ENCODE measurements around the gene SDR42E1. TPM values are rescaled to one million over a fixed set of nuclear protein-coding genes. Genes with fewer than 3 reads are reported as not detected.

The SDR42E1 gene
- total and polyA plus RNA-seq, 9 of the 15 experiments (the other 6 are each of a cell fraction or from before 2014, with no cell fraction given), result 0.13 to 1.3 (median 0.42) TPM

DNA sequence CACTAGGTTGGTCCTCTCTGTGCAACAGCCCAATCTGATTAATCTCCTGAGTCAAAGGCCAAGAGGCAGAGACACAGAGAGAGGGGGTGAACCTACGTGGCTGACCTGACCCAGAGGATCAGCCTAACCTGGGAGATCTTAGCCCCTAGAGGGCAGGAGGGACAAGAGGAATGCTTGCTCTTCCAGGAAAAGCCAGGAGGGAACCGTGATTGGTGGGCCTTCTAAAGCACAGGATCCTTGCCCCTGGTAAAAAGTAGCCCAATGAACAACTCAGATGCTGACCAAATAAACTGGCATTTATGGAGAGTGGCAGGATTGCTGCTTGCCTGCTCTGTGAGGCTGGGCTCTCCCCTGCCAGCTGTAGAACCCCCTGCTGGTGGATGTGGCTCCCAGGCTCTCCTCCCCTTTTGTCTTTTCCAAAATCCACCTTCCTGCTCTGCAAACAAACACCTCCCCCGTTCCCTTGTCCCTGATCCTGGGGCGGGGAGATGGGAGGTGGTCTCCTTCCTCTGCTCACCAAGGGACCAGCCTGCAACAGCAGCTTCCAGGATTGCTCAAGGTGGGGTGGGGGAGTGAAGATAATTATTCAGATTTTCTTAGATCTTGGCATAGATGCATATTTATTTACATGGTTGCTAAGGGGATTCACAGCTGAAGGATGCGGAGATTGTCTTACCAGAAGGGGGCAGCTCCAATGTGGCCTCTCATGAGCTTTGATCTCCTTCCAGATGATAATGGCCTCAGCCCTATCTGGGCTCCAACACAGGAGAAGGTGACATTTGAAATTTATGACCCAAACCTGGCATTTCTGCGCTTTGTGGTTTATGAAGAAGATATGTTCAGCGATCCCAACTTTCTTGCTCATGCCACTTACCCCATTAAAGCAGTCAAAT is 71.9 kb downstream of the SDR42E1 start (continued):
- TF ChIP-seq, protein P1, sequence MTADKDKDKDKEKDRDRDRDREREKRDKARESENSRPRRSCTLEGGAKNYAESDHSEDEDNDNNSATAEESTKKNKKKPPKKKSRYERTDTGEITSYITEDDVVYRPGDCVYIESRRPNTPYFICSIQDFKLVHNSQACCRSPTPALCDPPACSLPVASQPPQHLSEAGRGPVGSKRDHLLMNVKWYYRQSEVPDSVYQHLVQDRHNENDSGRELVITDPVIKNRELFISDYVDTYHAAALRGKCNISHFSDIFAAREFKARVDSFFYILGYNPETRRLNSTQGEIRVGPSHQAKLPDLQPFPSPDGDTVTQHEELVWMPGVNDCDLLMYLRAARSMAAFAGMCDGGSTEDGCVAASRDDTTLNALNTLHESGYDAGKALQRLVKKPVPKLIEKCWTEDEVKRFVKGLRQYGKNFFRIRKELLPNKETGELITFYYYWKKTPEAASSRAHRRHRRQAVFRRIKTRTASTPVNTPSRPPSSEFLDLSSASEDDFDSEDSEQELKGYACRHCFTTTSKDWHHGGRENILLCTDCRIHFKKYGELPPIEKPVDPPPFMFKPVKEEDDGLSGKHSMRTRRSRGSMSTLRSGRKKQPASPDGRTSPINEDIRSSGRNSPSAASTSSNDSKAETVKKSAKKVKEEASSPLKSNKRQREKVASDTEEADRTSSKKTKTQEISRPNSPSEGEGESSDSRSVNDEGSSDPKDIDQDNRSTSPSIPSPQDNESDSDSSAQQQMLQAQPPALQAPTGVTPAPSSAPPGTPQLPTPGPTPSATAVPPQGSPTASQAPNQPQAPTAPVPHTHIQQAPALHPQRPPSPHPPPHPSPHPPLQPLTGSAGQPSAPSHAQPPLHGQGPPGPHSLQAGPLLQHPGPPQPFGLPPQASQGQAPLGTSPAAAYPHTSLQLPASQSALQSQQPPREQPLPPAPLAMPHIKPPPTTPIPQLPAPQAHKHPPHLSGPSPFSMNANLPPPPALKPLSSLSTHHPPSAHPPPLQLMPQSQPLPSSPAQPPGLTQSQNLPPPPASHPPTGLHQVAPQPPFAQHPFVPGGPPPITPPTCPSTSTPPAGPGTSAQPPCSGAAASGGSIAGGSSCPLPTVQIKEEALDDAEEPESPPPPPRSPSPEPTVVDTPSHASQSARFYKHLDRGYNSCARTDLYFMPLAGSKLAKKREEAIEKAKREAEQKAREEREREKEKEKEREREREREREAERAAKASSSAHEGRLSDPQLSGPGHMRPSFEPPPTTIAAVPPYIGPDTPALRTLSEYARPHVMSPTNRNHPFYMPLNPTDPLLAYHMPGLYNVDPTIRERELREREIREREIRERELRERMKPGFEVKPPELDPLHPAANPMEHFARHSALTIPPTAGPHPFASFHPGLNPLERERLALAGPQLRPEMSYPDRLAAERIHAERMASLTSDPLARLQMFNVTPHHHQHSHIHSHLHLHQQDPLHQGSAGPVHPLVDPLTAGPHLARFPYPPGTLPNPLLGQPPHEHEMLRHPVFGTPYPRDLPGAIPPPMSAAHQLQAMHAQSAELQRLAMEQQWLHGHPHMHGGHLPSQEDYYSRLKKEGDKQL (CRISPR knock-in tag; IDR thresholded peaks at IDR 0.05; ENCODE audit: borderline replicate concordance), result no peak
- TF ChIP-seq ATF3 (IDR thresholded peaks at IDR 0.05) (no peak), ATF3 (CRISPR knock-in tag; conservative IDR thresholded peaks at IDR 0.05) (no peak), ASH1L (IDR thresholded peaks at IDR 0.05; ENCODE audit: borderline replicate concordance, low read depth, partially characterized antibody) (no peak), MBD2 (IDR thresholded peaks at IDR 0.05; ENCODE audit: borderline replicate concordance, low read depth) (no peak), LARP7 (IDR thresholded peaks at IDR 0.05) (no peak), ZNF707 (CRISPR knock-in tag; conservative IDR thresholded peaks at IDR 0.05) (no peak)

Other genes starting within 250 kb of the SDR42E1 start
- 1.7 and 4.0 TPM in 2 replicates for gene PLCG2, start 232.2 kb downstream of the SDR42E1 start, total RNA-seq (2014; rRNA removed)
- gene PLCG2, start 232.2 kb downstream of the SDR42E1 start, total RNA-seq (2014; rRNA removed; fragmentation: Illumina TruSeq; extraction: Trizol), result 2.7 and 3.3 TPM in 2 replicates
- gene PLCG2, start 232.2 kb downstream of the SDR42E1 start, total RNA-seq (2015; rRNA removed; fragmentation: Illumina TruSeq; extraction: Trizol), result 3.9 and 4.0 TPM in 2 replicates
- gene PLCG2, start 232.2 kb downstream of the SDR42E1 start, total RNA-seq (2021), result 7.1 and 8.6 TPM in 2 replicates
- 4.2 and 7.9 TPM in 2 replicates for gene PLCG2, start 232.2 kb downstream of the SDR42E1 start, polyA plus RNA-seq (2011; rRNA removed)
- gene PLCG2, start 232.2 kb downstream of the SDR42E1 start, polyA plus RNA-seq (2014; fragmentation: Illumina TruSeq; extraction: Trizol), result 2.6 and 3.1 TPM in 2 replicates
- gene PLCG2, start 232.2 kb downstream of the SDR42E1 start, polyA plus RNA-seq (2014; fragmentation: Nextera tagmentation; extraction: Ambion mirVana), result 1 to 10 TPM in 1 of 2 experiments, under 1 TPM in 1; 0.94 to 1.0 TPM
- 1.9 TPM in 2 replicates for gene PLCG2, start 232.2 kb downstream of the SDR42E1 start, polyA plus RNA-seq (2014; rRNA removed)
- gene HSD17B2, start 23.8 kb upstream of the SDR42E1 start, total RNA-seq (2014; rRNA removed), result not detected in 2 replicates
- gene HSD17B2, start 23.8 kb upstream of the SDR42E1 start, total RNA-seq (2014; rRNA removed; fragmentation: Illumina TruSeq; extraction: Trizol), result not detected in 2 replicates
- not detected in 2 replicates for gene HSD17B2, start 23.8 kb upstream of the SDR42E1 start, total RNA-seq (2015; rRNA removed; fragmentation: Illumina TruSeq; extraction: Trizol)
- gene HSD17B2, start 23.8 kb upstream of the SDR42E1 start, total RNA-seq (2021), result not detected in 2 replicates
- gene HSD17B2, start 23.8 kb upstream of the SDR42E1 start, polyA plus RNA-seq (2011; rRNA removed), result not detected in 2 replicates
- gene HSD17B2, start 23.8 kb upstream of the SDR42E1 start, polyA plus RNA-seq (2014; fragmentation: Illumina TruSeq; extraction: Trizol), result not detected in 2 replicates
- gene HSD17B2, start 23.8 kb upstream of the SDR42E1 start, polyA plus RNA-seq (2014; fragmentation: Nextera tagmentation; extraction: Ambion mirVana), result not detected
- gene HSD17B2, start 23.8 kb upstream of the SDR42E1 start, polyA plus RNA-seq (2014; rRNA removed), result not detected in 2 replicates
- 48.0 and 55.9 TPM in 2 replicates for gene MPHOSPH6, start 158.8 kb upstream of the SDR42E1 start, total RNA-seq (2014; rRNA removed)
- gene MPHOSPH6, start 158.8 kb upstream of the SDR42E1 start, total RNA-seq (2014; rRNA removed; fragmentation: Illumina TruSeq; extraction: Trizol), result 81.3 and 93.6 TPM in 2 replicates
- 70.0 and 76.7 TPM in 2 replicates for gene MPHOSPH6, start 158.8 kb upstream of the SDR42E1 start, total RNA-seq (2015; rRNA removed; fragmentation: Illumina TruSeq; extraction: Trizol)
- gene MPHOSPH6, start 158.8 kb upstream of the SDR42E1 start, total RNA-seq (2021), result 34.1 and 37.0 TPM in 2 replicates
- gene MPHOSPH6, start 158.8 kb upstream of the SDR42E1 start, polyA plus RNA-seq (2011; rRNA removed), result 26.9 and 39.3 TPM in 2 replicates
- gene MPHOSPH6, start 158.8 kb upstream of the SDR42E1 start, polyA plus RNA-seq (2014; fragmentation: Illumina TruSeq; extraction: Trizol), result 66.1 and 85.1 TPM in 2 replicates
- 100 to 1,000 TPM; 148 to 153 TPM for gene MPHOSPH6, start 158.8 kb upstream of the SDR42E1 start, polyA plus RNA-seq (2014; fragmentation: Nextera tagmentation; extraction: Ambion mirVana)
- 65.0 and 71.4 TPM in 2 replicates for gene MPHOSPH6, start 158.8 kb upstream of the SDR42E1 start, polyA plus RNA-seq (2014; rRNA removed)